ENCODE measurements around the gene OPN1SW. TPM values are rescaled to one million over a fixed set of nuclear protein-coding genes. Genes with fewer than 3 reads are reported as not detected.

The OPN1SW gene
- total RNA-seq, 1 experiment from 2014 or later, result not detected

GRCh38 chr7:128777156-128778123 lies 1.8 kb upstream of the OPN1SW start:
- no peak for TF ChIP-seq CTCF (IDR thresholded peaks at IDR 0.05; ENCODE audit: unreplicated experiment)
- CTCF ChIA-PET, result no interaction called here
- no peak for DNase-seq
- Mint-ChIP-seq H3K9me3 (ENCODE audit: low read depth, unreplicated experiment) (peaks cover 10% of the 10 kb centered on the region), H3K27me3 (ENCODE audit: unreplicated experiment) (peaks cover 19% of the 10 kb centered on the region), H3K4me3 (ENCODE audit: low read depth, unreplicated experiment) (no peak overlapping the region), H3K36me3 (ENCODE audit: insufficient read depth, unreplicated experiment) (peaks cover 47% of the 10 kb centered on the region), H3K27ac (ENCODE audit: unreplicated experiment) (no peak overlapping the region), H3K4me1 (ENCODE audit: low read depth, unreplicated experiment) (no peaks in the 10 kb centered on the region)
- intact Hi-C loops (cut with micrococcal nuclease; ENCODE audit: unreplicated experiment), result no loop called here
- TSS peak; percentile 25 for BruUV-seq (replicated peaks)

DNA sequence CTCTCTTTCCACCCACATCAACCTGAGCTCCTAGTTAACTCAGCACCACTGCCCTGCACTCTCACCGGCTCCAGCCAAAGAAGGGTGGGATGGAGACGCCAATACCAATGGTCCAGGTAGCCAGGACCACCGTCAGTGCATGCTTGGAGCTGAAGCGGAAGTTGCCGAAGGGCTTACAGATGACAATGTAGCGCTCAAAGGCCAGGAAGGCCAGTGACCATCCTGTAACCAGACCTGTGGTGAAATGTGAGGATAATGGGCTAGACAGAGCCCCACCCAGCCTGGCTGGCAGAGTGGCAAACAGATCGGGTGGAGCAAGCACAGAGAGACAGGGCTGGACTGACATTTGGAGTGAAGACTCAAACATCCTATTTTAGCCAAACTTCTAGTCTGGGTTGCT lies 673 bp downstream of the OPN1SW start:
- Mint-ChIP-seq H3K27ac (ENCODE audit: unreplicated experiment) (peak overlapping the region; percentile 39), H3K36me3 (ENCODE audit: insufficient read depth, unreplicated experiment) (peaks cover 61% of the 10 kb centered on the region), H3K4me1 (ENCODE audit: low read depth, unreplicated experiment) (no peaks in the 10 kb centered on the region), H3K9me3 (ENCODE audit: low read depth, unreplicated experiment) (peaks cover 10% of the 10 kb centered on the region), H3K27me3 (ENCODE audit: unreplicated experiment) (no peaks in the 10 kb centered on the region), H3K4me3 (ENCODE audit: low read depth, unreplicated experiment) (no peak overlapping the region)
- intact Hi-C loops (cut with micrococcal nuclease; ENCODE audit: unreplicated experiment), result no loop called here
- TF ChIP-seq CTCF (IDR thresholded peaks at IDR 0.05; ENCODE audit: unreplicated experiment), result no peak
- BruUV-seq (replicated peaks), result no TSS peak
- CTCF ChIA-PET, result no interaction called here
- DNase-seq, result no peak

DNA sequence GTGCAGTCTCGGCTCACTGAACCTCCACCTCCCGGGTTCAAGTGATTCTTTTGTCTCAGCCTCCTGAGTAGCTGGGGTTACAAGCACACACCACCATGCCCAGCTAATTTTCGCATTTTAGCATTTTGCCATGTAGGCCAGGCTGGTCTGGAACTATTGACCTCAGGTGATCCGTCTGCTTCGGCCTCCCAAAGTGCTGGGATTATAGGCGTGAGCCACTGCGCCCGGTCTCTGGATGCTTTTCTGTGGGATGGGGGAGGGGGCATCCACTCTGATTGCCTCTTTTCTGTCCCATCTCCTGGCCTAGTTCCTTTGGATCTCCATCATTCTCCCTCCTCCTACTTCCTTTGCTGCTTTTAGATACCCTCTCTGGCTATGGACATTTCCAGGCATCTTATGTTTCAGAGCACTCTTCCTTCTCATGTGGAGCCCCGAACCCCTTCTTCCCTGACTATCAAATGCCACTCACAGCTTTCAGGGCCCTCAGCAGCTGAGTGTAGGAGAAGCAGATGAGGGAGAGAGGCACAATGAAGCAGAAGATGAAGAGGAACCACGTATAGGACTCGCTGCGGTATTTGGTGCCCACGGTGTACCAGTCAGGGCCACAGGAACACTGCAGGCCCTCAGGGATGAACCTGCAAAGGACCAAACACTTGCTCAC lies 1.4 kb downstream of the OPN1SW start:
- no peak for TF ChIP-seq CTCF (IDR thresholded peaks at IDR 0.05; ENCODE audit: unreplicated experiment)
- no peak overlapping the region for H3K4me3 Mint-ChIP-seq (ENCODE audit: low read depth, unreplicated experiment)

GRCh38 chr7:128773604-128774003 lies 2.0 kb downstream of the OPN1SW start:
- TF ChIP-seq CTCF (IDR thresholded peaks at IDR 0.05; ENCODE audit: unreplicated experiment), result no peak
- Mint-ChIP-seq H3K9me3 (ENCODE audit: low read depth, unreplicated experiment) (peaks cover 10% of the 10 kb centered on the region), H3K4me1 (ENCODE audit: low read depth, unreplicated experiment) (no peaks in the 10 kb centered on the region), H3K36me3 (ENCODE audit: insufficient read depth, unreplicated experiment) (peaks cover 68% of the 10 kb centered on the region), H3K27me3 (ENCODE audit: unreplicated experiment) (no peaks in the 10 kb centered on the region), H3K27ac (ENCODE audit: unreplicated experiment) (no peak overlapping the region), H3K4me3 (ENCODE audit: low read depth, unreplicated experiment) (no peak overlapping the region)
- intact Hi-C loops (cut with micrococcal nuclease; ENCODE audit: unreplicated experiment), result no loop called here
- CTCF ChIA-PET, result no interaction called here
- BruUV-seq (replicated peaks), result no TSS peak
- no peak for DNase-seq

More for the DNA sequence above, 1.4 kb downstream of the OPN1SW start:
- Mint-ChIP-seq H3K9me3 (ENCODE audit: low read depth, unreplicated experiment) (peaks cover 10% of the 10 kb centered on the region), H3K27ac (ENCODE audit: unreplicated experiment) (peak overlapping the region; percentile 10), H3K4me1 (ENCODE audit: low read depth, unreplicated experiment) (no peaks in the 10 kb centered on the region), H3K27me3 (ENCODE audit: unreplicated experiment) (no peaks in the 10 kb centered on the region), H3K36me3 (ENCODE audit: insufficient read depth, unreplicated experiment) (peaks cover 67% of the 10 kb centered on the region)
- intact Hi-C loops (cut with micrococcal nuclease; ENCODE audit: unreplicated experiment), result no loop called here
- no TSS peak for BruUV-seq (replicated peaks)
- CTCF ChIA-PET, result no interaction called here
- no peak for DNase-seq

All from Calu3 (cell line).